Dedifferentiated amniotic fluid mesenchymal stem cell (primary cell): ENCODE measurements around the gene LZTFL1.
"Not testable (repeated sequence)": the region's sequence is repeated elsewhere in the genome, so short reads cannot be mapped to it uniquely, and the experiment has no call there.

ENCODE experiments used
- DNase-seq: peaks from one replicate; pipeline ENCODE4 v3.0.0-alpha.2; 2016; ENCODE audit errors: extremely low spot score

Gene LZTFL1

GRCh38 chr3:45864760-45865519, 23.0 kb upstream of the LZTFL1 start:
- no peak for DNase-seq

GRCh38 chr3:45861043-45861719, 19.3 kb upstream of the LZTFL1 start:
- no peak for DNase-seq

- DNase-seq = no peak
These were observed 18.6 kb upstream of the LZTFL1 start for GRCh38 chr3:45860481-45860880.

- no peak for DNase-seq
These were observed 17.1 kb upstream of the LZTFL1 start for GRCh38 chr3:45858809-45859543.

- not testable (repeated sequence) for DNase-seq
These were observed 15.1 kb upstream of the LZTFL1 start for GRCh38 chr3:45857024-45857423.

DNA sequence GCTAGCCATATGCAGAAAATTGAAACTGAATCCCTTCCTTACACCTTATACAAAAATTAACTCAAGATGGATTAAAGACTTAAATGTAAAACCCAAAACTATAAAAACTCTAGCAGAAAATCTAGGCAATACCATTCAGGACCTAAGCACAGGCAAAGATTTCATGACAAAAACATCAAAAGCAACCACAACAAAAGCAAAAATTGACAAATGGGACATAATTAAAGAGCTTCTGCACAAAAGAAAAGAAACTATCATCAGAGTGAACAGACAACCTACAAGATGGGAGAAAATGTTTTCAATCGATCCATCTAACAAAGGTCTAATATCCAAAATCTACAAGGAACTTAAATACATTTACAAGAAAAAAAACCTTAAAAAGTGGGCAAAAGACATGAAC, 14.4 kb upstream of the LZTFL1 start:
- DNase-seq = not testable (repeated sequence)

- DNase-seq = no peak
These were observed 10.9 kb upstream of the LZTFL1 start for GRCh38 chr3:45852828-45853227.

DNA sequence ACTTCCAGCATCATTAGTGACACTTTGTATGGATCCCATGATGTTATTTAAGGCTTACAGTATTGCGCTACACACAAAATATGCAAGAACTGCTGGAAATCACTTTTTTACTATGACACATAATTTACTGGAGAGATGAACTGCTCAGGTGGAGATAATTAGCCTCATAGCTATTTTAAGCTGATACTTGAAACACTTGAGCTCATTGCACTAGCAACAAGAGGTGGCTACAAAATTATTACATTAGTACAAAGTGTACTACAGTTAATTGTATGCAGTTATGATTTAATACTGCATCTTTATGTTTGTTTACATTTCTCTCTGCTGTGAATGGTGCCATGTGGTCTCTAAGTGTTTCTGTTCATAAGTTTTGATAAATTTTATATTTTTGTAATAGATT, 6.5 kb upstream of the LZTFL1 start:
- no peak for DNase-seq

GRCh38 chr3:45844616-45845015, 2.7 kb upstream of the LZTFL1 start:
- no peak for DNase-seq

DNA sequence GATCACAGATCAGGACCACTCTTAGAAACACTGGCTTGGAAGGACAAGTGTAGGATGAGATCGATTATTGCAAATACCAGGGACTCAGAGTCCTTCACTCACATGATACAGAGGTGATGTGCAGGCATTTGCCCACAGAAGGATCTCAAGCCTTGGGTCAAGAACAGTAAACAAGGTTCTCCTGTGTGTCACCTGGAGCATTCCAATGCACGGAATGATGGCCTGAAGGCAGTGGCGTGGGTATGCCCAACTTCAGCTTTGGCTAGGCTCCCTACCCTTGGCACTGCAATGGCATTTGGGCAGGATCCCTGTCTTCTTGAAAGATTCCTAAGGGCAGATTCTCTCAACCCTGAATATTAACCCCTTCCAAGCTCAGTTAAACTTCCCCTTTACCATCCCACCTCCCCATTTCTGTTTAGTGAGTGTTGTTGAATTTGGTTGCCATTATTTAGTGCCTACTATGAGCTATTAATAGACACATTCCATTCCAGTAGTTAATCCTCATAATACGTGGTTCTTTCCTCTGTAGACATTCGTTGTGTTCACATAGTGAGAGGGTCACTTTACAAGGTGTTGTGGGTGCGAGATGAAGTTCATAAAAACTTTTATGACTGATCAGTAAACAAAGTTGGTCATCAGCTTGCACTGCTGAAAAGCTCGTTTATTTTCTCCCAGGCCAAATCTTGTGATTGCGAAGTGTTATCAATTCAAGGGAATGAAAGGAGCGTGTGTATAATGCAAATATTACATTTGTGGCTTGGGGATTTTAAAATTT, 1.1 kb upstream of the LZTFL1 start:
- no peak for DNase-seq

DNA sequence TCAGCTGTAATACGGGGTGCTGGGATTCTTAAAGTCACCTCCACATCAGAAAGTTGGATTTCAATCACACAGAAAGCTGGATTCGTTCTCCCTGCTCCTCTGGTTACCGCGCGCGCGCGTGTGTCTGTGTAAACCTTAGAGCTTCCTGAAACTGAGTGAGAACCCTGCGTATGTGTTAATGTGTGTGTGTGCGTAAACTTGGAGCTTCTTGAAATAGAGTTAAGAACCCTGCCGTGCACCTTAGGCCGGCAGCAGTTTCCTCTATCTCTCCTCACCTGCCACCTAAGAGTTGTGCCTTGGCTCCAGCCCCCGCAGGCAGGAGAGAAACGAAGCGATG, 531 bp downstream of the LZTFL1 start:
- DNase-seq = peak; percentile 28

DNA sequence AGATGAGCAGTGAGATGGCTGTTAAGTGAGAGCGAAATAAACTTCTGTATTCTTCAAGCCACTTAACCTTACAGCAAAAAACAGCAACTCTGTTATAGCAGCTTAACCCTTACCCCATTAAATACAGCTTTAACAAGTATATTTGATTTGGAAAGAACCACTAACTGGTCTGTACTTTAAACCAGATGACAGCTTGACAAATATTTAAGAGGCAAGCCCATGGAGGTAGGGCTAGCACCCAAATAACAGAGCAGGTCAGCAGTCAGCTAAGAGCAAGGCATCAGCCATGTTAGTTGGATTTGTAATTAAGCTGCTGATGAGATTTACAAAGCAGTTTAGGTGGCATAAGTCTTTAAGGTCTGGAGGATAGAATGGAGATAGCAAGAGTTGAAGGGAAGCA, 3.5 kb downstream of the LZTFL1 start:
- DNase-seq = no peak

- no peak for DNase-seq
These were observed 9.2 kb downstream of the LZTFL1 start for GRCh38 chr3:45832699-45833098.

- DNase-seq = no peak
These were observed 11.8 kb downstream of the LZTFL1 start for GRCh38 chr3:45830121-45830520.

DNA sequence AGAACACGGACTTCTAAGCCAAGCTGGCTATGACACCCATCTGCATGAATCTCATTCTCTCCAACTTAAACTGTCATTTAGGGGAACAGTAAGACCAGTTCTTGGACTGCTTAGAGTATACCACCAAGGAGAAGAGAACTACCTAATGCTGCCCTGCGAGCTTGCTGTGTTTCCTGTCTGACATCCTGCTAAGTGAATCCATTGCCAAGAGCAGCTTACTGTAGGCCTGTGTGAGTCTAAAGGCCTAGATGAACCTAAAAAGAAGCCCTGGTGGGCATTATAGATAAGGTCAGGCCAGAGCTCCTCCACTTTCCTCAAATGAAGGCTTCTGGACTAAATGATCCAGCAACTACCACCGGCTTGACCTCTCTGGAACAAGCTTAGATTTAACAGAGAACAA, 15.0 kb downstream of the LZTFL1 start:
- DNase-seq = no peak

GRCh38 chr3:45826321-45826720, 15.6 kb downstream of the LZTFL1 start:
- DNase-seq = no peak

- DNase-seq = no peak
These were observed 20.8 kb downstream of the LZTFL1 start for GRCh38 chr3:45821127-45821526.

- no peak for DNase-seq
These were observed 22.4 kb downstream of the LZTFL1 start for GRCh38 chr3:45819543-45819942.

DNA sequence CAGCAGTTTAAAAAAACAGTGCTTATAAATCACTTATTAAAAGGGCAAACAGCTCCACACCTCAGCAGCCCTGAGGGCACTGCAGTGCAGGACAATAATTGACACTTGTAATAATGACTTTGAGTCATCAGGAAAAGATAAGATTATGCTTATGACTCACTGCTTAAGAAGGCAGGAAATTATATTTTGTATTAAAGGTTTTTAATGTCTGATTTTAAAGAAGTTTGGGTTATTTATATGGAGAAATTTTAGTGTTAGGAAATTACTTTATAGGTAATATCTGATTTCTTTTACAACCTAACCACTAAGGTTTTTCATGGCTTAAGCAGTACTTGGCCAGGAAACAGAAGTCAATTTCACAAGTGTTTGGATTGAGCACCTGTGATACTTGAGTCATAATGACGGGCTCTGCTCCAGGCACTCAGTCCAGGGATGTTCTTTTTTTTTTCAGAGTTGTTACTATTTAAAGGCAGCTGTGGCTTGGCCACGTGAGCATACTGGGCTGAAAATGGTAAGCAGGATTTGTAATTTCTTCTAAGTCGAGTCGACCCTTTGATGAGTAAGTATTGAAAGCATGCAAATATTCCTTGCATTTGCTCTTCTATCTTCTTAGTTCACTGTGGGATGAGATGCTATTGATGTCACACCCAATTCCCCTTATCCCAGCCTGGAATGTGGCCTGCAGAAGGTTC, 23.9 kb downstream of the LZTFL1 start:
- DNase-seq = no peak

DNA sequence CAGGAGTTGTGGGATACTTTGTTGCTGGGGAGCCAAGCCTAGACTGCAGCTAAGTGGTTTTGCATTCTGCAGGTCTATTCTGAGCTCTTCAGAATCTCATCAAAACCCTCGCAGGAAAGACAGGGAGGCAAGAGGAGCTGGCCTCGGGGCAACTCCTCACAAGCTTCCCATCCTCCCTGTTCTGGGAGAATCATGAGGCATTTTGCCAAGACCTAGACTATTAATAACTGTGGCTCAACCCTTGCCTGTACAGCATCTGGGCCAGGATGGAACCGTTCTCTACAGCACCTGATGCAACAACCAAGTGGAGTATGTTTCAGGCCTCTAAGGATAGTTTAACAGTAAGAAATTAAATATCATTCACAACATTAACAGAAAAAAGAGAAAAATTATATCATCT, 25.4 kb downstream of the LZTFL1 start:
- no peak for DNase-seq

DNA sequence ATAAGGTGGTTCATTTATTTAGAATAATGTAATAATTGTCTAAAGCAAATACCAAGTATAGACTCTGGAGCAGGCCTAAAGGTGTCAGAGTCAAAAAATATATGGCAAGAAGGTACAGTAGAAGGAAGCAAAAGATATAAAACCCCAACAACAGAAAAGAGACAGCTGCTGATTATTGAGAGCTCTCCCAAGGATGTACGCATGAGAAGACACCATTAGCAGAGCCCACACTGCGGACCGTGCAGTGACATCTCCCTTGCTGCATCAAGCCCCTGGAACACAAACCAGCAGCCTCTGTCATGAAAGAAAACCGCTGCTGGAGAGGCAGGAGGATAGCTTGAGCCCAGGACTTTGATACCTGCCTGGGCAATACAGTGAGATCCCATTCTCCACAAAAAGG, 27.6 kb downstream of the LZTFL1 start:
- DNase-seq = no peak
